ENCODE measurements around the gene TMED3.
A peak's percentile ranks its signal among the peaks of the same experiment; 100 is the strongest.

Gene TMED3

GRCh38 chr15:79337591-79337990, 26.7 kb downstream of the TMED3 start:
- TF ChIP-seq TCF4 (CRISPR knock-in tag; IDR thresholded peaks at IDR 0.05; ENCODE audit: borderline replicate concordance), result no peak
- TF ChIP-seq ARNTL (CRISPR knock-in tag; IDR thresholded peaks at IDR 0.05; ENCODE audit: borderline replicate concordance, low read depth), result no peak
- no peak for TF ChIP-seq ISL1 (CRISPR knock-in tag; IDR thresholded peaks at IDR 0.05)
- TF ChIP-seq GLIS3 (CRISPR knock-in tag; IDR thresholded peaks at IDR 0.05), result no peak
- no peak for TF ChIP-seq ZC3H10 (CRISPR knock-in tag; IDR thresholded peaks at IDR 0.05)
- no peak for TF ChIP-seq ESRRG (CRISPR knock-in tag; IDR thresholded peaks at IDR 0.05)
- TF ChIP-seq, protein P1, sequence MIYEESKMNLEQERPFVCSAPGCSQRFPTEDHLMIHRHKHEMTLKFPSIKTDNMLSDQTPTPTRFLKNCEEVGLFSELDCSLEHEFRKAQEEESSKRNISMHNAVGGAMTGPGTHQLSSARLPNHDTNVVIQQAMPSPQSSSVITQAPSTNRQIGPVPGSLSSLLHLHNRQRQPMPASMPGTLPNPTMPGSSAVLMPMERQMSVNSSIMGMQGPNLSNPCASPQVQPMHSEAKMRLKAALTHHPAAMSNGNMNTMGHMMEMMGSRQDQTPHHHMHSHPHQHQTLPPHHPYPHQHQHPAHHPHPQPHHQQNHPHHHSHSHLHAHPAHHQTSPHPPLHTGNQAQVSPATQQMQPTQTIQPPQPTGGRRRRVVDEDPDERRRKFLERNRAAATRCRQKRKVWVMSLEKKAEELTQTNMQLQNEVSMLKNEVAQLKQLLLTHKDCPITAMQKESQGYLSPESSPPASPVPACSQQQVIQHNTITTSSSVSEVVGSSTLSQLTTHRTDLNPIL (CRISPR knock-in tag; IDR thresholded peaks at IDR 0.05; ENCODE audit: low read depth), result no peak
- TF ChIP-seq ZNF70 (CRISPR knock-in tag; IDR thresholded peaks at IDR 0.05), result no peak
- TF ChIP-seq, protein P2, sequence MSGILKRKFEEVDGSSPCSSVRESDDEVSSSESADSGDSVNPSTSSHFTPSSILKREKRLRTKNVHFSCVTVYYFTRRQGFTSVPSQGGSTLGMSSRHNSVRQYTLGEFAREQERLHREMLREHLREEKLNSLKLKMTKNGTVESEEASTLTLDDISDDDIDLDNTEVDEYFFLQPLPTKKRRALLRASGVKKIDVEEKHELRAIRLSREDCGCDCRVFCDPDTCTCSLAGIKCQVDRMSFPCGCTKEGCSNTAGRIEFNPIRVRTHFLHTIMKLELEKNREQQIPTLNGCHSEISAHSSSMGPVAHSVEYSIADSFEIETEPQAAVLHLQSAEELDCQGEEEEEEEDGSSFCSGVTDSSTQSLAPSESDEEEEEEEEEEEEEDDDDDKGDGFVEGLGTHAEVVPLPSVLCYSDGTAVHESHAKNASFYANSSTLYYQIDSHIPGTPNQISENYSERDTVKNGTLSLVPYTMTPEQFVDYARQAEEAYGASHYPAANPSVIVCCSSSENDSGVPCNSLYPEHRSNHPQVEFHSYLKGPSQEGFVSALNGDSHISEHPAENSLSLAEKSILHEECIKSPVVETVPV (CRISPR knock-in tag; IDR thresholded peaks at IDR 0.05), result no peak
- TF ChIP-seq, protein P3, sequence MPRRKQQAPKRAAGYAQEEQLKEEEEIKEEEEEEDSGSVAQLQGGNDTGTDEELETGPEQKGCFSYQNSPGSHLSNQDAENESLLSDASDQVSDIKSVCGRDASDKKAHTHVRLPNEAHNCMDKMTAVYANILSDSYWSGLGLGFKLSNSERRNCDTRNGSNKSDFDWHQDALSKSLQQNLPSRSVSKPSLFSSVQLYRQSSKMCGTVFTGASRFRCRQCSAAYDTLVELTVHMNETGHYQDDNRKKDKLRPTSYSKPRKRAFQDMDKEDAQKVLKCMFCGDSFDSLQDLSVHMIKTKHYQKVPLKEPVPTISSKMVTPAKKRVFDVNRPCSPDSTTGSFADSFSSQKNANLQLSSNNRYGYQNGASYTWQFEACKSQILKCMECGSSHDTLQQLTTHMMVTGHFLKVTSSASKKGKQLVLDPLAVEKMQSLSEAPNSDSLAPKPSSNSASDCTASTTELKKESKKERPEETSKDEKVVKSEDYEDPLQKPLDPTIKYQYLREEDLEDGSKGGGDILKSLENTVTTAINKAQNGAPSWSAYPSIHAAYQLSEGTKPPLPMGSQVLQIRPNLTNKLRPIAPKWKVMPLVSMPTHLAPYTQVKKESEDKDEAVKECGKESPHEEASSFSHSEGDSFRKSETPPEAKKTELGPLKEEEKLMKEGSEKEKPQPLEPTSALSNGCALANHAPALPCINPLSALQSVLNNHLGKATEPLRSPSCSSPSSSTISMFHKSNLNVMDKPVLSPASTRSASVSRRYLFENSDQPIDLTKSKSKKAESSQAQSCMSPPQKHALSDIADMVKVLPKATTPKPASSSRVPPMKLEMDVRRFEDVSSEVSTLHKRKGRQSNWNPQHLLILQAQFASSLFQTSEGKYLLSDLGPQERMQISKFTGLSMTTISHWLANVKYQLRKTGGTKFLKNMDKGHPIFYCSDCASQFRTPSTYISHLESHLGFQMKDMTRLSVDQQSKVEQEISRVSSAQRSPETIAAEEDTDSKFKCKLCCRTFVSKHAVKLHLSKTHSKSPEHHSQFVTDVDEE (CRISPR knock-in tag; IDR thresholded peaks at IDR 0.05), result no peak
- TF ChIP-seq ZFP30 (CRISPR knock-in tag; IDR thresholded peaks at IDR 0.05), result no peak
- no peak for TF ChIP-seq SNAI2 (CRISPR knock-in tag; IDR thresholded peaks at IDR 0.05)
- TF ChIP-seq TOX (CRISPR knock-in tag; IDR thresholded peaks at IDR 0.05; ENCODE audit: borderline replicate concordance), result no peak
- no peak for TF ChIP-seq RARB (CRISPR knock-in tag; IDR thresholded peaks at IDR 0.05)
- TF ChIP-seq PATZ1 (CRISPR knock-in tag; IDR thresholded peaks at IDR 0.05; ENCODE audit: borderline replicate concordance), result no peak
- TF ChIP-seq ZNF565 (CRISPR knock-in tag; conservative IDR thresholded peaks at IDR 0.05; ENCODE audit: low read depth), result no peak
- TF ChIP-seq ZFP3 (CRISPR knock-in tag; IDR thresholded peaks at IDR 0.05), result no peak
- TF ChIP-seq ZNF8 (CRISPR knock-in tag; IDR thresholded peaks at IDR 0.05), result no peak
- TF ChIP-seq POU6F1 (CRISPR knock-in tag; IDR thresholded peaks at IDR 0.05; ENCODE audit: borderline replicate concordance, low read depth), result no peak
- TF ChIP-seq CSDC2 (CRISPR knock-in tag; IDR thresholded peaks at IDR 0.05), result no peak
- ATAC-seq, result no peak

DNA sequence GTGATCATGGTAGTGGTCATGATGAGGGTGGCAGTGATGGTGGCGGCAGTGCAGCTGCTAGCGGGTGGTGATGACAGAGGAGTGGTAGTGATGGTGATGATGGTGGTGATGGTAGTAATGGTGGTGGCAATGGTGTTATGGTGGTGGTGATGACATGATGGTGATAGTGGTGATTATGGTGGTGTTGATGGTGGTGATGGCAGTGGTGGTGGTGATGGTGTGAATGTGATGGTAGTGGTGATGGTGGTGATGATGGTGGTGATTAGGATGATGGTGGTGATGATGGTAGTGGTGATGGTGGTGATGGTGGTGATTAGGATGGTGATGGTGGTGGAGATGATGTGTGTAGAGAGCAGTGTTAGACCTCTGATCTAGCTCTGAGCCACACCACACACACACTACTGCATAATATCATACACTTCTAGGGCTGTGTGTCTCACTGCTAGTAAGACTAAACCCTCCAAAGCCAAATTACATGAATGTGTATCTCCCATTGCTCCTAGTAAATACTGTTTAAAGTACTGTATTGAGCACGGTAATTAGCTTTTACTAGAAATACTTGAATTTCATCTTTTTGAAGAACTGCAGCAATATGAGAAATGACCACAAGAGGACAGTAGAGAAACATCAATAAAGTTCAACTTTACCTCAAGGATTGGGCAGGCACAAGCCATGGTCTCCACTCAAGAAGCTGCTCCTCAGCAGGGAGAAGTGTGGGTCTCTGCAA, 28.8 kb downstream of the TMED3 start:
- no peak for TF ChIP-seq ZNF70 (CRISPR knock-in tag; IDR thresholded peaks at IDR 0.05)
- TF ChIP-seq SNAI2 (CRISPR knock-in tag; IDR thresholded peaks at IDR 0.05), result no peak
- TF ChIP-seq GLIS3 (CRISPR knock-in tag; IDR thresholded peaks at IDR 0.05), result no peak
- no peak for TF ChIP-seq OSR1 (CRISPR knock-in tag; IDR thresholded peaks at IDR 0.05)
- TF ChIP-seq CSDC2 (CRISPR knock-in tag; IDR thresholded peaks at IDR 0.05), result no peak
- TF ChIP-seq, protein P1 (CRISPR knock-in tag; IDR thresholded peaks at IDR 0.05; ENCODE audit: low read depth), result no peak
- TF ChIP-seq PATZ1 (CRISPR knock-in tag; IDR thresholded peaks at IDR 0.05; ENCODE audit: borderline replicate concordance), result no peak
- no peak for TF ChIP-seq ZNF565 (CRISPR knock-in tag; conservative IDR thresholded peaks at IDR 0.05; ENCODE audit: low read depth)
- no peak for TF ChIP-seq ESRRG (CRISPR knock-in tag; IDR thresholded peaks at IDR 0.05)
- TF ChIP-seq BACH2 (CRISPR knock-in tag; IDR thresholded peaks at IDR 0.05; ENCODE audit: borderline replicate concordance), result no peak
- no peak for TF ChIP-seq POU6F1 (CRISPR knock-in tag; IDR thresholded peaks at IDR 0.05; ENCODE audit: borderline replicate concordance, low read depth)
- TF ChIP-seq ZNF8 (CRISPR knock-in tag; IDR thresholded peaks at IDR 0.05), result no peak
- TF ChIP-seq TOX (CRISPR knock-in tag; IDR thresholded peaks at IDR 0.05; ENCODE audit: borderline replicate concordance), result no peak
- no peak for TF ChIP-seq ZFP30 (CRISPR knock-in tag; IDR thresholded peaks at IDR 0.05)
- TF ChIP-seq PPARA (CRISPR knock-in tag; IDR thresholded peaks at IDR 0.05; ENCODE audit: borderline replicate concordance), result no peak
- no peak for TF ChIP-seq ARNTL (CRISPR knock-in tag; IDR thresholded peaks at IDR 0.05; ENCODE audit: borderline replicate concordance, low read depth)
- no peak for TF ChIP-seq ISL1 (CRISPR knock-in tag; IDR thresholded peaks at IDR 0.05)
- peak; percentile 82 for ATAC-seq

All from SK-N-SH treated with all-trans-retinoic acid at 6 μM for 48 hours (cell line).